ENCODE results near the gene NPLOC4.

Gene NPLOC4

GRCh38 chr17:81518113-81518784 is 118.7 kb downstream of the NPLOC4 start:
- DNase-seq (ENCODE audit: low read depth) = no peak

DNA sequence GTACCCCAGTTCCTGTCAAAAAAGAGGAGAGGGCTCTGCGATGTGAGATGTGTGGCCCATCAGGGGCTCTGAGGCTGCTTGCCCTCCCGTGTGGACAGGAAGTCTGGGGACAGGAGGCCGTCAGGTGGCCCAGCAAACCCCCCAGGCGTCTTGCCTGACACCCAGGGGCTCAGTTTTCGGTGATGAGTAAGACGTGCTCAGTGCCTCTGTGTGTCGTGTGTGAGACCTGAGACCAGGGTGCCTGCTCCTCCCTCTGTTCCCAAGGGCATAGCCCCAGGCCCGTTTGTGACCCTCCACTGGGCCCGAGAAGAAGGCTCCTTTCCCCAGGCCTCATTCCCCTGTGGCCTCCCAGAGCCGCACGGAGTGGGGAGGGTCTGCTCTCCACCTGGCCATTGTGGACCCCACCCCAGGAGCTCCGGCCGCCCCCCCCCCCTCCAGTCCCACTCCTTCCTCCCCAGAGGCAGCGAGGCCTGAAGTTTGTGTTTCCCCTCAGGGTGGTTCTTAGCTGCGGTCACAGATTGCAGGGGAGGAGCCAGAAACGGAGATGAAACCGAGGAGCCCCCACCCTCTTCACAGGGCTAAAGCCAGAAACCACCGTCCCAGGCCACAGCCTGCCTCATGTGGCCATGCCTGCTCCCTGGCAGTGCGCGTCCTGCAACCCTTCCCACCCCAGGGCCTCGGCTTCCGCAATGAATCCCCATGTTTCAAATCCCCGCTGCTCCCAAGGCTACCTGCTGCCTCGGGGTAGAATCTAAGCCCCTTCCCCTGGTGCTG is 119.4 kb downstream of the NPLOC4 start:
- no peak for DNase-seq (ENCODE audit: low read depth)

DNA sequence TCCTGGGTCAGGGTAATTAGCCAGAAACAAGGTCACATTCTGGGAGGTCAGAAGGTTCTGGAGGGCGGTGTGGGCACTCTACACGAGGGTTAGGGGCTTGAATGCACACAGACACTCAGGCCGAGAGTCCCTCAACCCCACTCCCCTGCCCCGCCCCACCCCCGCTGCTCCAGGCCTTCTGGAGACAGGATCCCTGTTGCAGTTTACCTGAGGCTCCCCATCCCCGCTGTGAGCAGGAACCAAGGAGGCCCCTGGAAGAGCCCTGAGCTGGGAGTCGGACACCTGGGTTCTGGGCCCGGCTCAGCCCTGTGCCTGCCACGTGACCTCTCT is 119.9 kb downstream of the NPLOC4 start:
- no peak for DNase-seq (ENCODE audit: low read depth)

- no peak for DNase-seq (ENCODE audit: low read depth)
Observed at GRCh38 chr17:81516439-81516838, 120.5 kb downstream of the NPLOC4 start.

DNA sequence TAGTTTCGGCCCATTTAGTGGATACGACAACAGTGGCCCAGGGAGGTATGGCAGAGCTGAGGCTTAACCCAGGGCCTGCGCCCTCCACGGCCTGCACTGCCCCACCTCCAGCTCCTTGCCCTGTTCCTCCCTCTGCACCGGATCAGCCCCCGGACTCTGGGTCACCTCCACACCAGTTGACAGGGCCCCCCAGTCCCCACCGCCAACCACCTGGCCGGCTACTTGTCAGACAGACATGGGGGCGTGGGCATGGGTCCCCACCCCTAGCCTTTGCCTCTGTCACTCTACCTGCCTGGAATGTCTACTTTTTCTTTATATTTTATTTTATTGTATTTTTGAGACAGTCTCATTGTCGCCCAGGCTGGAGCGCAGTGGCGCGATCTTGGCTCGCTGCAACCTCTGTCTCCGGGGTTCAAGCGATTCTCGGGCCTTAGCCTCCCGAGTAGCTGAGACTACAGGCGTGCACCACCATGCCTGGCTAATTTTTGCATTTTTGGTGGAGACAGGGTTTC is 121.3 kb downstream of the NPLOC4 start:
- DNase-seq (ENCODE audit: low read depth) = no peak

DNA sequence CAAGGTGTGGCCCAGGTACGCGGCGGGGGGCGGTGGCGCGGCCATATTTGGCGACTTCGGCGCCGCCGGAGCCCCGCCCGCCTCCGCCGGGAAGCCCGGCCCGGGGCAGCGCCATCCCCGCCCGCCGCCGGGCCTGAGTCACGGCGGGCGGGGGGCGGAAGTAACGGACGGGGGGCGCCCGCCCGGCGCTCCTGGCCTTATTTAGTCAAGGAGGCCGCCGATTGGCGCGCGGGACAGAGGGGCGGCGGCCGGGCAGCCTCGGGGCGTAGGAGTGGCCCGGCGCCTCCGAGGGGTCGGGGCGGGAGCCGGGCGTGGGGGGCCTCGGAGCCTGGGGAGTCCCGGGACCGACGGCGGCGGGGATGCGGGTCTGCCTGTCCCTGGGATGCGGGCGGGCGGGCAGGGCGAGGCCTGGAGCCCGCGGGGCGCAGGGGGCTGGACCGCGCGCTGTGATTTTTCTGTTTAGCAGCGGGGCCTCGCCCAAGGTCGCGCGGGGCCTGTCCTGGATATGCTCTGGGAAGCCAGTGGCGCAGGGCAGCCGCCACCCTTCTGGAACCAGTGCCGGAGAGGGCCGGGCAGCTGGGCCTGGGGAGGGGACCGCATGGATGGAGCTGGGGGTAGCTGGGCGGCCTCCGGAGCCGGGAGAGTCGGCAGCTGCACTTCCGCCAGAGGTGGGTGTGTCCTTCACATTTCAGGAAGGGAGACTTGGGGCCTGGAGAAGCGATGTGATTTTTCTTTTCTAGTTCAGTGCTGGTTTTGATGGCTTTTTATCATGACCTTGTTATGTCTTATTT is 122.0 kb downstream of the NPLOC4 start:
- DNase-seq (ENCODE audit: low read depth) = peak; percentile 76

GRCh38 chr17:81514489-81514738 is 122.5 kb downstream of the NPLOC4 start:
- DNase-seq (ENCODE audit: low read depth) = no peak

DNA sequence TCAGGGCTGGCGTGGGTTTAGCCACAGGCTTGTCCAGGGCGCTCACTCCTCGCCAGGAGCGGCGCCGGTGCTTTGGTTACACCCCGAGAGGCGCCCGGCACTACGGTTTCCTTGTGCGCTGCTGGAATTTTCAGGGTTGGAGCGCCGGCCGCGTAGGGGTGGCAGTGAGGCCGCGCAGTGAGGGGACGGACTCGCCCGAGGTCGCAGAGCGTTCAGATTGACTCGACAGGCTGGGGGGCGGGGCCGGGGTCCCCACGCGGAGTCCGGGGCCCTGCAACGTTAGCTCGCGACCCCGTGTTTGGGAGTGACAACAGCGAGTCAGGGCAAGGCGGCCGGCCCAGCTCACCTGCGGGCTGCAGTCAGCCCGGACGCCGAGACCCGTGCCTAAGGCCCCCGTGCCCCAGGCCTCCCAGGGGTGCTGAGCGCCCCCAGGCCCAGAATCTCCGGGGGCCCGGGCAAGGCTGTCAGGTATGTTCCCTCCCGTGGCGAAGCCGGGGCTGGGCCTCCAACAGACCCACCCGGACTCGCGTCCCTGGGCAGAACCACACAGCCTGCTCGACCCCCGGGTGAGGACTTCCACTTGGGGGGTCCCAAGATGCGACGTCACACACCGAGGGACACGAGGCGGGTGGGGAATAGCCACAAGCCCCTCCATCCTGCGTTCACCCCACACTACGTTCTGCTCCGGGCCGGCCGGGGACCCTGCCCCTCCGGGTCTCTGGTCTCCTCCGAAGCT is 123.0 kb downstream of the NPLOC4 start:
- no peak for DNase-seq (ENCODE audit: low read depth)

DNA sequence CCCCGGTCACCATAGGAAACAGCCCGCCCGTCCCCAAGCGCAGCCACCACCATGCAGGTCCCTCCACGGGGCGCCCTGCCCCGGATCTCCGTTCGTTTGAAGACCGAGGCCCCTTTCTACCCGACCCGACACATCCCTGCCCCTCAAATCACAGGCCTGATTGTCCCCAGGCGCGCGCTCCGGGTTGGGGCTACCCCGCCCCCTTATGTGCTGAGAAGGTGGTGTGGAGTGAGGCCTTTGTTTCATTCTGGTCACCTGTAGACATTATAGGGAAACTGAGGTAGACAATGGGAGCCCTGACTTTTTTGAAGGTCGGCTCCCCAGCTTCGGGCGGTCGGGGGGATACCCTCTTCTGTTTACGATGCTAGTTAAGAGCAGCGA is 123.5 kb downstream of the NPLOC4 start:
- peak; percentile 68 for DNase-seq (ENCODE audit: low read depth)

- peak; percentile 92 for DNase-seq (ENCODE audit: low read depth)
Observed at GRCh38 chr17:81512562-81513371, 124.1 kb downstream of the NPLOC4 start, which contains the start of gene ACTG1. ACTG1 (minus strand) TSS chr17:81512799; CDS start chr17:81512354, 445 bp downstream.

DNA sequence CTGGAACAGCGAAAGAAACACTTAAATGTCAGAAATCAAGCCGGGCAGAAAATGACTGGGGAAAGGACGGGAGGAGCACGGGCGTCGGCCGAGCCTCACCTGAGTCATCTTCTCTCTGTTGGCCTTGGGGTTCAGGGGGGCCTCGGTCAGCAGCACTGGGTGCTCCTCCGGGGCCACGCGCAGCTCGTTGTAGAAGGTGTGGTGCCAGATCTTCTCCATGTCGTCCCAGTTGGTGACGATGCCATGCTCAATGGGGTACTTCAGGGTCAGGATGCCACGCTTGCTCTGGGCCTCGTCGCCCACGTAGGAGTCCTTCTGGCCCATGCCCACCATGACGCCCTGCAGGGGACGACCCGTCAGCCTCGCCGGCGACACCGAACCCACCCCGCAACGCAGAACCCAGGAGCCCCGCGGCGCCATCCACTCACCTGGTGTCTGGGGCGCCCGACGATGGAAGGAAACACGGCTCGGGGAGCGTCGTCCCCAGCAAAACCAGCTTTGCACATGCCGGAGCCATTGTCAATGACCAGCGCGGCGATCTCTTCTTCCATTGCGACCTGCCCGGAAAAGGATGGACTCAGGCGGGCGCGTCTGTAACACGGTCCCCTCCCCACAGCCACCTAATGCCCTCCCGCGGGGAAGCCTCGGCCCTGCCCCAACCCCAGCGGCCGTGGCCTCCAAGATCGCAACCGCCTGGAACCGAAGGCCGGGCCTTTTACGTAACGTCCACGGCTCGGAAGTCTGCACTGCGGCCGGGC is 124.9 kb downstream of the NPLOC4 start:
- DNase-seq (ENCODE audit: low read depth) = no peak

DNA sequence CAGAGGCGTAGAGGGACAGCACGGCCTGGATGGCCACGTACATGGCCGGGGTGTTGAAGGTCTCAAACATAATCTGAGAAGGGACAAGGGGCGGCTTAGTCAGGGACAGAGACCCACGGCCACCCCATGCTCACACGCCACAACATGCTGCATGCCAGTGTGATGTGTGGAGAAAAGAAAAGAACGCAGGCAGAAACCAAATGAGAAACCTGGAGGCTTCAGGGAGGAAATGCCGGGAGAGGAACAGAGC is 125.4 kb downstream of the NPLOC4 start:
- no peak for DNase-seq (ENCODE audit: low read depth)

DNA sequence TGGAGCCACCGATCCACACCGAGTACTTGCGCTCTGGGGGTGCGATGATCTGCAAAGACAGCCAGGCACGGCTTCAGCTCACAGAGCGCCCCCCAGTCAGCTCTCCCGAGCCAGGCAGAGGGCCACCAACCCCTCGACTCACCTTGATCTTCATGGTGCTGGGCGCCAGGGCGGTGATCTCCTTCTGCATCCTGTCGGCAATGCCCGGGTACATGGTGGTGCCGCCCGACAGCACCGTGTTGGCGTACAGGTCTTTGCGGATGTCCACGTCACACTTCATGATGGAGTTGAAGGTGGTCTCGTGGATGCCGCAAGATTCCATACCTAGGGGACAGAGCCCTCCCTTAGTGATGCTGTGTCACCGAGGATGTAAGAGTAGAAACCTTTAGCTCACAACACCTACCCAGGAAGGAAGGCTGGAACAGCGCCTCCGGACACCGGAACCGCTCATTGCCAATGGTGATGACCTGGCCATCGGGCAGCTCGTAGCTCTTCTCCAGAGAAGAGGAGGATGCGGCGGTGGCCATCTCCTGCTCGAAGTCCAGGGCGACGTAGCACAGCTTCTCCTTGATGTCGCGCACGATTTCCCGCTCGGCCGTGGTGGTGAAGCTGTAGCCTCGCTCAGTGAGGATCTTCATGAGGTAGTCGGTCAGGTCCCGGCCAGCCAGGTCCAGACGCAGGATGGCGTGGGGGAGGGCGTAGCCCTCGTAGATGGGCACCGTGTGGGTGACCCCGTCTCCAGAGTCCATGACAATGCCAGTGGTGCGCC is 125.9 kb downstream of the NPLOC4 start:
- DNase-seq (ENCODE audit: low read depth) = no peak

DNA sequence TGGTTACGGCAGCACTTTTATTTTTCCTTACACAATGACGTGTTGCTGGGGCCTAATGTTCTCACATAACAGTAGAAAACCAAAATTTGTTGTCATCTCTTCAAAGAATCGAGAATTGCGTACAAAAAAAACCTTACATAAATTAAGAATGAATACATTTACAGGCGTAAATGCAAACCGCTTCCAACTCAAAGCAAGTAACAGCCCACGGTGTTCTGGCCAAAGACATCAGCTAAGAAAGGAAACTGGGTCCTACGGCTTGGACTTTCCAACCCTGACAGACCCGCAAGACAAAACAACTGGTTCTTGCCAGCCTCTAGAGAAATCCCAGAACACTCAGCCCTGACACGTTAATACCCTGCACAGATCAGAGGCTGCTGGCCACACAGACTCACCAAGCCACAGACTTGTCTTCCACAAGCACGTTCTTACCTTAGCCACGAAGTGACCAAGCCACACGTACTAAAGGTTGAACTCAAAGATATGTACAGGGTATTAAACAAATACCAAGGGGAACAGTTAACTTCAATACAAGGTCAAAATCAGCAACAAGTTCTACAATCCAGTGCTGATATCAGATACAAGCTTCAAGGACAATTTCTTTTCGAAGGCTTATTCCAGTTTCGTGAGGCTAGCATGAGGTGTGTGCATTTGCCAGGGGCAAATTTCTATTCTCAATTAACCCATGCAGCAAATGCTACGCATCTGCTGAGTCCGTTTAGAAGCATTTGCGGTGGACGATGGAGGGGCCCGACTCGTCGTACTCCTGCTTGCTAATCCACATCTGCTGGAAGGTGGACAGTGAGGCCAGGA is 126.7 kb downstream of the NPLOC4 start:
- DNase-seq (ENCODE audit: low read depth) = no peak

- no peak for DNase-seq (ENCODE audit: low read depth)
Observed at GRCh38 chr17:81509207-81509971, 127.5 kb downstream of the NPLOC4 start.

- DNase-seq (ENCODE audit: low read depth) = no peak
Observed at GRCh38 chr17:81508639-81509206, 128.2 kb downstream of the NPLOC4 start.
